Common myeloid progenitor, CD34-positive (primary cell): ENCODE measurements around the gene HMGB2.

Source experiments
- CTCF ChIA-PET: fragments of 350-600 bp; sonication (Branson Sonifier 250); formaldehyde crosslinking; loops from one replicate; lab custom pipeline; 2021; ENCODE audit warnings: antibody characterized with exemption; lab: Charles Lee
- POLR2A ChIA-PET: fragments of 350-600 bp; sonication (Branson Sonifier 250); formaldehyde crosslinking; loops from one replicate; lab custom pipeline; 2021; ENCODE audit warnings: antibody characterized with exemption; lab: Charles Lee
- DNase-seq, 3 donors: peaks; one replicate each; pipeline versions ENCODE4 v3.0.0 to v3.0.0-alpha.2; 2013
- H3K27ac ChIP-seq, 2 experiments: 1 replicate in 1 of 2; 2 replicates in 1 of 2; pipeline ENCODE4 v1.7.0; 2013; ENCODE audit warnings: inconsistent platforms in 2 of 2, low read length in 2 of 2, mild to moderate bottlenecking in 2 of 2, low read depth in 1 of 2, moderate library complexity in 1 of 2; ENCODE audit not compliant: severe bottlenecking in 2 of 2, insufficient read depth in 1 of 2, poor library complexity in 1 of 2
- H3K27me3 ChIP-seq, 5 experiments: replicated peaks in 2 of 5; 1 replicate in 3 of 5; 2 replicates in 2 of 5; pipeline versions ENCODE4 v1.6.1 to v1.7.0; 2013; ENCODE audit warnings: low read length in 4 of 5, mild to moderate bottlenecking in 2 of 5, moderate library complexity in 2 of 5, inconsistent platforms in 1 of 5; ENCODE audit not compliant: insufficient read depth in 5 of 5, control insufficient read depth in 4 of 5
- H3K36me3 ChIP-seq, 4 experiments: 1 replicate in 2 of 4; 2 replicates in 2 of 4; pipeline versions ENCODE4 v1.6.1 to v1.7.0; 2013; ENCODE audit warnings: low read length in 3 of 4, control low read depth in 1 of 4, mild to moderate bottlenecking in 1 of 4; ENCODE audit not compliant: control insufficient read depth in 4 of 4, insufficient read depth in 4 of 4
- H3K4me1 ChIP-seq, 4 experiments: 1 replicate in 3 of 4; 2 replicates in 1 of 4; pipeline versions ENCODE4 v1.6.1 to v1.7.1; 2013; ENCODE audit warnings: low read length in 3 of 4, mild to moderate bottlenecking in 3 of 4, control low read depth in 1 of 4, inconsistent platforms in 1 of 4, moderate library complexity in 1 of 4; ENCODE audit not compliant: control insufficient read depth in 4 of 4, insufficient read depth in 4 of 4; ENCODE audit errors: control extremely low read depth in 1 of 4
- H3K4me3 ChIP-seq, 7 experiments: 1 replicate in 4 of 7; 2 replicates in 3 of 7; pipeline versions ENCODE4 v1.5.1 to v1.7.0; 2013; ENCODE audit warnings: mild to moderate bottlenecking in 7 of 7, low read length in 6 of 7, moderate library complexity in 6 of 7, inconsistent platforms in 2 of 7, low read depth in 2 of 7, control low read depth in 1 of 7; ENCODE audit not compliant: insufficient read depth in 4 of 7, control insufficient read depth in 1 of 7; ENCODE audit errors: extremely low read depth in 1 of 7
- H3K9me3 ChIP-seq, 5 experiments: 1 replicate in 4 of 5; 2 replicates in 1 of 5; pipeline versions ENCODE4 v1.6.1 to v1.7.1; 2013; ENCODE audit warnings: low read length in 4 of 5, mild to moderate bottlenecking in 2 of 5, inconsistent platforms in 1 of 5, low read depth in 1 of 5, moderate library complexity in 1 of 5; ENCODE audit not compliant: control insufficient read depth in 4 of 5, insufficient read depth in 2 of 5; ENCODE audit errors: control extremely low read depth in 1 of 5
- WGBS: methylation state at CpG from one replicate; pipeline ENCODE4 v1.1.5; 2013; ENCODE audit not compliant: insufficient coverage; 5-methylcytosine and 5-hydroxymethylcytosine counted together

HMGB2 gene

DNA sequence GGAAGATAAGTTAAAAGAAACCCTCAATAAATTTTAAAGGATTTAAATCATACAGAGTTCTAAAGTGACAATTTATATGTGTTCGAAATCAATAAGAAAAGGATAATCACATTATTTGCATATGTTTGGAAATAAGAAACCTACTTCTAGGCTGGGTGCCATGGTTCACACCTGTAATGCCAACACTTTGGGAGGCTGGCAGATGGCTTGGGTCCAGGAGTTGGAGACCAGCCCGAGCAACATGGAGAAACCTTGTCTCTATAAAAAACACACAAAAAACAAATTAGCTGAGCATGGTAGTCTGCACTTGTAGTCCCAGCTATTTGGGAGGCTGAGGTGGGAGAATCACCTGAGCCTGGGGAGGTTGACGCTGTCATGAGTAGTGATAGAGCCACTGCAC lies 28.5 kb upstream of the HMGB2 start:
- WGBS, result no CpG with 5 or more reads among the region's 3 CpGs
- ChIA-PET CTCF (interaction anchor here (1.0 kb wide), 1 partner anchor 15 kb away, joined by 4 read pairs; no protein-coding TSS in a partner anchor), POLR2A (no interaction called here)
- H3K36me3 ChIP-seq, result no peaks in the 10 kb centered on the region
- peaks cover 0 to 23% (median 13%) of the 10 kb centered on the region in 4 experiments for H3K4me1 ChIP-seq
- no peak for DNase-seq
- H3K27ac ChIP-seq, result no peak overlapping the region
- no peaks in the 10 kb centered on the region for H3K9me3 ChIP-seq
- no peak overlapping the region for H3K4me3 ChIP-seq
- H3K27me3 ChIP-seq, result no peaks in the 10 kb centered on the region

- peak in 1 of 3 donors; percentile 20 for DNase-seq
- 100% methylated on average over 1 of the region's 5 CpGs for WGBS
- Histone ChIP-seq H3K4me3 (no peak overlapping the region), H3K27ac (no peak overlapping the region), H3K36me3 (no peaks in the 10 kb centered on the region), H3K27me3 (no peaks in the 10 kb centered on the region), H3K9me3 (no peaks in the 10 kb centered on the region), H3K4me1 (peaks cover 0 to 5% (median 5%) of the 10 kb centered on the region in 4 experiments)
- CTCF ChIA-PET, result interaction anchor here (0.7 to 2.2 kb wide), 10 partner anchors 9 to 54 kb away, joined by 3 to 7 read pairs (median 3); partner anchors contain the start of gene HMGB2
- POLR2A ChIA-PET, result no interaction called here
These were observed 26.5 kb upstream of the HMGB2 start for GRCh38 chr4:173360587-173361221.

GRCh38 chr4:173357939-173358338 lies 23.8 kb upstream of the HMGB2 start:
- CTCF ChIA-PET, result interaction anchor here (0.8 to 2.7 kb wide), 7 partner anchors 11 to 62 kb away, joined by 3 to 10 read pairs (median 5); no protein-coding TSS in a partner anchor
- POLR2A ChIA-PET, result no interaction called here
- Histone ChIP-seq H3K4me3 (no peak overlapping the region), H3K27ac (no peak overlapping the region), H3K27me3 (no peaks in the 10 kb centered on the region), H3K9me3 (no peaks in the 10 kb centered on the region), H3K4me1 (no peaks in the 10 kb centered on the region), H3K36me3 (no peaks in the 10 kb centered on the region)
- WGBS, result 83% methylated on average over 2 of the region's 2 CpGs
- no peak for DNase-seq

DNA sequence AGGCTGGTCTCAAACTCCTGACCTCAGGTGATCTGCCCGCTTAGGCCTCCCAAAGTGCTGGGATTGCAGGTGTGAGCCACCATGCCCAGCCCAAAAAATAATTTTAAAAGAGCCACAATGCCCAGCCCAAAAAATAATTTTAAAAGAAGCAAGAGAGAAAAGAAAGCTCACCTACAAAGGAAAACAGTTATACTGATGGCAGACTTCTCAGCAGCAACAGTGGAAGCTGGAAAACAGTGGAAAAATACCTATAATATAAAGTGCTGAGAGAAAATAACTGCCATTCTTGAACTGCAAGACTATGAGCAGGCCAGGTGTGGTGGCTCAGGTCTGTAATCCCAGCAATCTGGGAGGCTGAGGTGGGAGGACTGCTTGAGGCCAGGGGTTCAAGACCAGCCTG lies 13.3 kb upstream of the HMGB2 start:
- Histone ChIP-seq H3K4me1 (peaks cover 0 to 5% (median 2%) of the 10 kb centered on the region in 4 experiments), H3K36me3 (no peaks in the 10 kb centered on the region), H3K9me3 (no peaks in the 10 kb centered on the region), H3K27ac (no peak overlapping the region), H3K4me3 (no peak overlapping the region), H3K27me3 (no peaks in the 10 kb centered on the region)
- no peak for DNase-seq
- no CpG with 5 or more reads among the region's 1 CpG for WGBS
- ChIA-PET POLR2A (no interaction called here), CTCF (interaction anchor here (1.0 to 2.1 kb wide), 5 partner anchors 8 to 16 kb away, joined by 4 to 6 read pairs (median 4); no protein-coding TSS in a partner anchor)

GRCh38 chr4:173346074-173346473 lies 11.9 kb upstream of the HMGB2 start:
- H3K4me1 ChIP-seq, result peaks cover 0 to 5% (median 2%) of the 10 kb centered on the region in 4 experiments
- no peak overlapping the region for H3K27ac ChIP-seq
- H3K36me3 ChIP-seq, result no peaks in the 10 kb centered on the region
- WGBS, result 86% methylated on average over 1 of the region's 2 CpGs
- no peak overlapping the region for H3K4me3 ChIP-seq
- no peak for DNase-seq
- POLR2A ChIA-PET, result interaction anchor here (1.5 kb wide), 1 partner anchor 12 kb away, joined by 5 read pairs; the partner anchor contains the start of gene HMGB2
- CTCF ChIA-PET, result interaction anchor here (0.8 to 2.3 kb wide), 6 partner anchors 10 to 27 kb away, joined by 3 to 10 read pairs (median 4); no protein-coding TSS in a partner anchor
- H3K27me3 ChIP-seq, result no peaks in the 10 kb centered on the region
- no peaks in the 10 kb centered on the region for H3K9me3 ChIP-seq

GRCh38 chr4:173345648-173346047 lies 11.5 kb upstream of the HMGB2 start:
- peaks cover 0 to 5% (median 2%) of the 10 kb centered on the region in 4 experiments for H3K4me1 ChIP-seq
- DNase-seq, result peak in 2 of 3 donors; percentile 66 to 72
- no peaks in the 10 kb centered on the region for H3K36me3 ChIP-seq
- ChIA-PET POLR2A (interaction anchor here (0.7 to 1.5 kb wide), 2 partner anchors 12 to 25 kb away, joined by 3 to 5 read pairs; partner anchors contain the start of genes HMGB2 and SAP30), CTCF (interaction anchor here (1.0 to 2.3 kb wide), 5 partner anchors 8 to 27 kb away, joined by 3 to 10 read pairs (median 5); no protein-coding TSS in a partner anchor)
- H3K27ac ChIP-seq, result no peak overlapping the region
- H3K27me3 ChIP-seq, result no peaks in the 10 kb centered on the region
- H3K9me3 ChIP-seq, result no peaks in the 10 kb centered on the region
- WGBS, result no CpG with 5 or more reads among the region's 2 CpGs
- H3K4me3 ChIP-seq, result peak overlapping the region in 2 of 7 experiments; percentile 44 to 54
